WERI-Rb-1 (cell line): ENCODE data around the gene FITM2.

Source experiments
- DNase-seq: peaks from one replicate; pipeline ENCODE4 v3.0.0-alpha.2; 2020
- H3K27ac ChIP-seq: fragments of 250-450 bp; sonication (Bioruptor Pico); 2 replicates; pipeline ENCODE4 v1.5.1; 2020; ENCODE audit warnings: mild to moderate bottlenecking, moderate library complexity
- H3K27me3 ChIP-seq: fragments of 250-450 bp; sonication (Bioruptor Pico); 2 replicates; pipeline ENCODE4 v1.5.1; 2021; ENCODE audit warnings: mild to moderate bottlenecking, low read depth, moderate library complexity; ENCODE audit not compliant: insufficient read depth, severe bottlenecking
- H3K36me3 ChIP-seq: fragments of 250-450 bp; sonication (Bioruptor Pico); 2 replicates; pipeline ENCODE4 v1.5.1; 2020; ENCODE audit warnings: mild to moderate bottlenecking, moderate library complexity
- H3K4me3 ChIP-seq: 2 replicates; pipeline ENCODE4 v1.5.1; 2011; ENCODE audit warnings: low read depth, mild to moderate bottlenecking, control low read depth, low read length
- H3K9me3 ChIP-seq: fragments of 250-450 bp; sonication (Bioruptor Pico); 2 replicates; pipeline ENCODE4 v1.5.1; 2021; ENCODE audit warnings: mild to moderate bottlenecking, moderate library complexity; ENCODE audit not compliant: severe bottlenecking
- CTCF ChIP-seq: IDR thresholded peaks from 2 replicates; pipeline ENCODE4 v1.5.1; 2011; ENCODE audit warnings: low read depth, mild to moderate bottlenecking, control low read depth, inconsistent platforms, low read length

The FITM2 gene

DNA sequence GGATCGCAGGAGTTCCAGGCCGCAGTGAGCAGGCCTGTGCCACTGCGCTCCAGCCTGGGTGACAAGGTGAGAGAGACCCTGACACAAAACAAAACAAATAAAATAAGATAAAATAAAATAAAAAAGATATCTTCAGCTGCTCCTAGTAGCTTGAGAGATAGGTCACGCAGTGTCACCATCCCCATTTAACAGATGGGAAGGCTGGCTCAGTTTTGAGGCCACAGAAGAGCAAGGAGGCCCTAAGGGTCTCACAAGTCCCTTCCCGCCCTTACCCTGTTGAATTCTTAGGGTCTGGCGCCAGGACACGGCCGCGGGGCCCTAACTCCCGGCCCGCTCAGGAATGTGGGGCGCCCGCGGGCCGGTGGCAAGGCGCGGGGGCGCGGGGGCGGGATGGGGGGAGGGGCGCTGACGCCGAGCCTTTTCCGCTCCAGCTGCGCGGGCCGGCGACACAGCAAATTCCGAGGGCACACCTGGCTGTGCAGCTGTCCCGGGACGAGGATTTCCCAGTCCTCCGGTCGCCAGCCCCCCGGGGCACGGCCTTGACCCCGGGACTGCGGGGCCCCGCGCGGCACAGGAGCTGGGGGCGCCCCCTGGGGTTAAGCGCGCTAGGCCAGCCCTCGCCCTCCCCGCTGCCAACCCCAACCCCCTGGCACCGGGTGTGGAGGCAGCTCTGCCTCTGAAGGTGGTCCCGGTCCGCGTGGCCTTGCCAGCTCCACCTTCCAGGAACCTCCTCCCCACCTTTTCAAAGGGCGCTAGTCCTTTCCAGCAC lies 15.6 kb upstream of the FITM2 start:
- H3K27ac ChIP-seq, result no peak overlapping the region
- DNase-seq, result no peak
- H3K27me3 ChIP-seq, result no peaks in the 10 kb centered on the region
- no peak for TF ChIP-seq CTCF
- no peaks in the 10 kb centered on the region for H3K9me3 ChIP-seq
- no peaks in the 10 kb centered on the region for H3K36me3 ChIP-seq
- H3K4me3 ChIP-seq, result no peak overlapping the region

DNA sequence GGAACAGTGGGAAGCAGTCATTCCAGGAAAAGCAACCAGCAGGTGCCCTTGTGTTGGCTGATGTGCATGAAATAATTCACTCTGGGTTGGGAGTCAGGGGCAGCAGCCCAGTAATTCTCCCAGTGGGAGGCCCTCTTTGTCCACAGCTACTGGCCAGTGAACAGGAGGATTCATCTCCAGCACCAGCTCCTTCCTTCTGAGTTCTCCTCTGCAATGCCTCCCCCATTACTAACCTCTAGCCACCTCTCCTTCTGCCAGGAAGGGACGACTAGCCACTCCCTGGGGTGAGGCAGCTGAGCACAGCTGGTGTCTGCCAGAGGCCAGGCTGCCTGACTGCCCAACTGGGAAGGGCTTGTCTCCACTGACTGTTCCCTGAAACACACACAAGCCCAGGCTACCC lies 13.3 kb upstream of the FITM2 start:
- DNase-seq, result peak; percentile 22
- no peak for TF ChIP-seq CTCF
- no peak overlapping the region for H3K27ac ChIP-seq
- H3K9me3 ChIP-seq, result no peaks in the 10 kb centered on the region
- no peak overlapping the region for H3K4me3 ChIP-seq
- no peaks in the 10 kb centered on the region for H3K27me3 ChIP-seq
- H3K36me3 ChIP-seq, result no peaks in the 10 kb centered on the region

DNA sequence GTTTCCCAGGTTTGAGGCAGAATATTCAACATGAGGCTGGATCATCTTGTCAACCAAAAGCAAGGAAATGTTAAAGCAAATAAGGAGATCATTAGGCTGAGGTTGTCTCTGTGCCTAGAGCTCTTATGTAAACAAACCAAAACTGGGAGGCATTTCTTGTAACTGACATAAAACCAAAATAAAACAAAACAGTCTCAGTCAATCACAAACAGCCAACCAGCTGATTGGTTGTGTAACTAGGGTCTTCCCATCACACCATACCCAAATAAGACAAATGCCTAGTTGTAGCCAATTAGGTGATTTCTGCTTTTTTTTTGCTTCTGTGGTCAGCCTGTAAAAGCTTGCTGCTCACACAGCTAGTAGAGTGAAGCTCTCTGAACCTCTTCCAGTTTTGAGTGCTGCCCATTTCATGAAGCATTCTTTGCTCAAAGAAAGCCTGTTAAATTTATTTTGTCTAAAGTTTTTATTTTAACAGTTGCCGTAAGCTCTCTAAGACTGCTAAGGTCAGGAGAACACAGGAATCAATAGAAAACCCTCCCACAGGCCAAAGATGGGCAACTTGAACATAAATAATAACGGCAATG lies 8.9 kb upstream of the FITM2 start:
- DNase-seq, result no peak
- no peak overlapping the region for H3K4me3 ChIP-seq
- TF ChIP-seq CTCF, result no peak
- no peaks in the 10 kb centered on the region for H3K36me3 ChIP-seq
- H3K27me3 ChIP-seq, result no peaks in the 10 kb centered on the region
- H3K9me3 ChIP-seq, result no peaks in the 10 kb centered on the region
- no peak overlapping the region for H3K27ac ChIP-seq

GRCh38 chr20:44314870-44315269 lies 3.9 kb upstream of the FITM2 start:
- H3K27ac ChIP-seq, result no peak overlapping the region
- no peaks in the 10 kb centered on the region for H3K9me3 ChIP-seq
- H3K4me3 ChIP-seq, result no peak overlapping the region
- no peak for DNase-seq
- TF ChIP-seq CTCF, result no peak
- no peaks in the 10 kb centered on the region; the same call in 1 of the 2 replicates for H3K36me3 ChIP-seq
- H3K27me3 ChIP-seq, result peaks cover 3% of the 10 kb centered on the region

- H3K36me3 ChIP-seq, result peaks cover 3% of the 10 kb centered on the region; the same call in 1 of the 2 replicates
- H3K9me3 ChIP-seq, result no peaks in the 10 kb centered on the region
- H3K27me3 ChIP-seq, result peaks cover 3% of the 10 kb centered on the region
- TF ChIP-seq CTCF, result no peak
- no peak overlapping the region for H3K27ac ChIP-seq
- peak overlapping the region; percentile 82 for H3K4me3 ChIP-seq
- DNase-seq, result no peak
These were observed 989 bp downstream of the FITM2 start for GRCh38 chr20:44309763-44310663.
